Measurements from ENCODE around the gene PLP2. TPM values are rescaled to one million over a fixed set of nuclear protein-coding genes. Genes with fewer than 3 reads are reported as not detected.
"Not testable (repeated sequence)": the region's sequence is repeated elsewhere in the genome, so short reads cannot be mapped to it uniquely, and the experiment has no call there.

The PLP2 gene
- 38.2 TPM for polyA plus RNA-seq (2012; ENCODE audit: missing spikeins)

- FAIRE-seq (peak; percentile 40), DNase-seq (ENCODE audit: insufficient read length) (no peak)
- TF ChIP-seq POLR2AphosphoS5 (IDR thresholded peaks at IDR 0.05; ENCODE audit: low read depth, low read length) = no peak
- TF ChIP-seq POLR2A (IDR thresholded peaks at IDR 0.05; ENCODE audit: low read depth, low read length) = peak; percentile 52; the same call in 1 of the 2 replicates
These were observed at the start of gene PLP2 for GRCh38 chrX:49171752-49172279. TSS of gene PLP2 (plus strand) at chrX:49171898. CDS start at chrX:49172001, 103 bp downstream.

GRCh38 chrX:49122499-49122898 is 49.2 kb upstream of the PLP2 start:
- no peak for TF ChIP-seq TAF1 (IDR thresholded peaks at IDR 0.05; ENCODE audit: borderline replicate concordance, low read depth, low read length)
- TF ChIP-seq POLR2AphosphoS5 (IDR thresholded peaks at IDR 0.05; ENCODE audit: low read depth, low read length) = no peak
- TF ChIP-seq POLR2A (IDR thresholded peaks at IDR 0.05; ENCODE audit: low read depth, low read length) = no peak
- DNase-seq (ENCODE audit: insufficient read length) = no peak
- FAIRE-seq = no peak

GRCh38 chrX:49127742-49128258 is 43.9 kb upstream of the PLP2 start:
- not testable (repeated sequence) for DNase-seq (ENCODE audit: insufficient read length); FAIRE-seq

GRCh38 chrX:49129427-49129826 is 42.3 kb upstream of the PLP2 start:
- DNase-seq (ENCODE audit: insufficient read length) (no peak), FAIRE-seq (no peak)
- TF ChIP-seq POLR2A (IDR thresholded peaks at IDR 0.05; ENCODE audit: low read depth, low read length) (no peak), POLR2AphosphoS5 (IDR thresholded peaks at IDR 0.05; ENCODE audit: low read depth, low read length) (no peak), TAF1 (IDR thresholded peaks at IDR 0.05; ENCODE audit: borderline replicate concordance, low read depth, low read length) (no peak)

GRCh38 chrX:49132275-49132674 is 39.4 kb upstream of the PLP2 start:
- FAIRE-seq; DNase-seq (ENCODE audit: insufficient read length): not testable (repeated sequence)

- TF ChIP-seq POLR2A (IDR thresholded peaks at IDR 0.05; ENCODE audit: low read depth, low read length) = no peak
- TF ChIP-seq POLR2AphosphoS5 (IDR thresholded peaks at IDR 0.05; ENCODE audit: low read depth, low read length) = no peak
- TF ChIP-seq TAF1 (IDR thresholded peaks at IDR 0.05; ENCODE audit: borderline replicate concordance, low read depth, low read length) = no peak
- FAIRE-seq (no peak), DNase-seq (ENCODE audit: insufficient read length) (no peak)
These were observed 37.9 kb upstream of the PLP2 start for GRCh38 chrX:49133759-49134158.

- TF ChIP-seq POLR2A (IDR thresholded peaks at IDR 0.05; ENCODE audit: low read depth, low read length) (no peak), POLR2AphosphoS5 (IDR thresholded peaks at IDR 0.05; ENCODE audit: low read depth, low read length) (no peak), TAF1 (IDR thresholded peaks at IDR 0.05; ENCODE audit: borderline replicate concordance, low read depth, low read length) (no peak)
- DNase-seq (ENCODE audit: insufficient read length) (no peak), FAIRE-seq (no peak)
These were observed 34.2 kb upstream of the PLP2 start for GRCh38 chrX:49137492-49137891.

GRCh38 chrX:49139713-49140112 is 32.0 kb upstream of the PLP2 start:
- FAIRE-seq = no peak
- DNase-seq (ENCODE audit: insufficient read length) = no peak
- no peak for TF ChIP-seq TAF1 (IDR thresholded peaks at IDR 0.05; ENCODE audit: borderline replicate concordance, low read depth, low read length)
- no peak for TF ChIP-seq POLR2A (IDR thresholded peaks at IDR 0.05; ENCODE audit: low read depth, low read length)
- no peak for TF ChIP-seq POLR2AphosphoS5 (IDR thresholded peaks at IDR 0.05; ENCODE audit: low read depth, low read length)

GRCh38 chrX:49142264-49142663 is 29.4 kb upstream of the PLP2 start:
- DNase-seq (ENCODE audit: insufficient read length); FAIRE-seq: not testable (repeated sequence)

- not testable (repeated sequence) for FAIRE-seq; DNase-seq (ENCODE audit: insufficient read length)
These were observed 28.5 kb upstream of the PLP2 start for GRCh38 chrX:49143154-49143553.

- TF ChIP-seq POLR2AphosphoS5 (IDR thresholded peaks at IDR 0.05; ENCODE audit: low read depth, low read length) = no peak
- no peak for TF ChIP-seq POLR2A (IDR thresholded peaks at IDR 0.05; ENCODE audit: low read depth, low read length)
- TF ChIP-seq TAF1 (IDR thresholded peaks at IDR 0.05; ENCODE audit: borderline replicate concordance, low read depth, low read length) = no peak
- DNase-seq (ENCODE audit: insufficient read length) (no peak), FAIRE-seq (no peak)
These were observed 24.4 kb upstream of the PLP2 start for GRCh38 chrX:49147282-49147681.

GRCh38 chrX:49147936-49148335 is 23.8 kb upstream of the PLP2 start:
- TF ChIP-seq TAF1 (IDR thresholded peaks at IDR 0.05; ENCODE audit: borderline replicate concordance, low read depth, low read length) (no peak), POLR2AphosphoS5 (IDR thresholded peaks at IDR 0.05; ENCODE audit: low read depth, low read length) (no peak), POLR2A (IDR thresholded peaks at IDR 0.05; ENCODE audit: low read depth, low read length) (no peak)
- no peak for FAIRE-seq
- no peak for DNase-seq (ENCODE audit: insufficient read length)

- FAIRE-seq; DNase-seq (ENCODE audit: insufficient read length): not testable (repeated sequence)
These were observed 23.2 kb upstream of the PLP2 start for GRCh38 chrX:49148390-49149100.

GRCh38 chrX:49149291-49149690 is 22.4 kb upstream of the PLP2 start:
- not testable (repeated sequence) for DNase-seq (ENCODE audit: insufficient read length); FAIRE-seq
